Choroid plexus epithelial cell (primary cell): ENCODE measurements around the gene SIGLEC8.
"Not testable (repeated sequence)": the region's sequence is repeated elsewhere in the genome, so short reads cannot be mapped to it uniquely, and the experiment has no call there.

Experiments
- DNase-seq: peaks from one replicate; pipeline ENCODE4 v3.0.0-alpha.2; 2010; ENCODE audit warnings: low read depth
- H3K4me3 ChIP-seq: 2 replicates; pipeline ENCODE4 v1.5.1; 2011; ENCODE audit warnings: low read depth, mild to moderate bottlenecking, control low read depth, low read length, moderate library complexity
- CTCF ChIP-seq: conservative IDR thresholded peaks from 2 replicates; pipeline ENCODE4 v1.5.1; 2011; ENCODE audit warnings: low read depth, mild to moderate bottlenecking, control low read depth, inconsistent platforms, low read length, moderate library complexity

The SIGLEC8 gene

DNA sequence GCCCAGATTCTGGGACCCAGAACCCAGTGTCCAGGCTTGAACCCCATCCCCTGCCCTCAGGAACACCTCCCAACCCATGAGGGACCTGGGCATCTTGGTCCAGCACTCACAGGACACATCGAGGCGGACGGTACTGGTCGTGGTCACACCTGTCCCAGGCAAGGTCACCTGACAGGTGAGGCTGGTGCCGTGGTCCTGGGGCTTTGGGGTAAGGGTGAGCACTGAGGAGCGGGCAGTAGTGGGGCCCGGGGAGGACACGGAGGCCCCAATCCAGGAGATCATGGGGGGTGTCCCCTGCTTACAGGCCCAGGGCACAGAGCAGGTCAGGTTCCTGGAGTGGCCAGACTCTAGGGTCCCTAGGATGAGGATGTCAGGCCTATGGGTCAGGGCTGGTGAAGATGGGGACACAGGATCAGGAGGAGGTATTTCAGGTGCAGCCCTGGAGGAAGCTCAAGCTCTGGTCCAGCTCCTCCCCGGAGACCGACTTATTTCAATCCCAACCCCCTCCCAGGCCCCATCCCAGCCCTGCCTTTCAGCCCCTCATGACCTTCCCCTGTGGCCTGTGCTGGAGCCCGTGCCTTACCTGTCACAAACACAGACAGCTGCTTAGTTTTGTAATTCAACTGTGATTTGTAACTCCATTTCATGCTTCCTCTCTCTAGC is 772 bp downstream of the SIGLEC8 start:
- no peak for TF ChIP-seq CTCF
- DNase-seq: no peak
- no peak overlapping the region for H3K4me3 ChIP-seq

- no peak overlapping the region for H3K4me3 ChIP-seq
- DNase-seq: no peak
- no peak for TF ChIP-seq CTCF
Measured at GRCh38 chr19:51456541-51457290, 1.5 kb downstream of the SIGLEC8 start.

DNA sequence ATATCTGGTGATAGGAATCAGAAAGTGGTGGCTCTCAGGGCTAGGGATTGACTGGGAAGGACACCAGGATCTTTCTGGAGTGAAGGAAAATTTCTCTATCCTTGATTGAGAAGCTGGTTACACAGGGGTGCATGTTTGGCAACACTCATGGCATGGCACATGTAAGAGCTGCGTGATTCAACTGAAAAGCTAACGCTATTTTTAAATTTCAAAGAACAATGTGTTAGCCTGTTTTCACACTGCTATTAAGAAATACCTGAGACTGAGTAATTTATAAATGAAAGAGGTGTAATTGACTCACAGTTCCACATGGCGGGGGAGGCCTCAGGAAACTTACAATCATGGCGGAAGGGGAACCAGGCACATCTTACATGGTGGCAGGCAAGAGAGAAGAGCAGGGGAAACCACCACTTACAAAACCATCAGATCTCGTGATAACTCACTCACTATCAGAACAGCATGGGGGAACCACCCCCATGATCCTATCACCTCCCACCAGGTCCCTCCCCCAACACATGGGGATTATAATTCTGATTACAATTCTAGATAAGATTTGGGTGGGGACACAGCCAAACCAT is 7.4 kb downstream of the SIGLEC8 start:
- no peak for DNase-seq
- TF ChIP-seq CTCF: no peak
- H3K4me3 ChIP-seq: no peak overlapping the region

GRCh38 chr19:51448411-51449016 is 9.7 kb downstream of the SIGLEC8 start:
- no peak for DNase-seq
- TF ChIP-seq CTCF: no peak
- no peak overlapping the region for H3K4me3 ChIP-seq

DNA sequence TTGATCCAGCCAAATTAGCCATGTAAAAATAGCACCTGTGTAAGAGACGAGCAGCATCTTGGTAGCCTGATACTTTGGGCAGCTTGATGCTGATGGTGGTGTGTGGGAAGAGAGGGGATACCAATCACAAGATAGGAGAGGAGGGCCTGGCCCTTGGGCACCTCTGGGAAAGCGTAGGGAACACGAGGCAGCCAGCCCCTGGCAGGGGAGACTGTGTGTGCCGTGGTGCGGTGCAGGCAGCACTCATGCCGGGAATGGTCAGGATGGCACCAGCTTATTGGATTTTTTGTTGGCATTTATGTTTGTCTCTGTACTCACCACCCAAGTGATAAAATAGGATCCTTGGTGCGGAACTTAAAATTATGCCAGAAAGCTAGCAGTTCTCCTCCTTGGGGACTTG is 10.2 kb downstream of the SIGLEC8 start:
- DNase-seq: no peak
- no peak overlapping the region for H3K4me3 ChIP-seq
- TF ChIP-seq CTCF: no peak

GRCh38 chr19:51447510-51447909 is 10.7 kb downstream of the SIGLEC8 start:
- not testable (repeated sequence) for DNase-seq, H3K4me3 ChIP-seq

DNA sequence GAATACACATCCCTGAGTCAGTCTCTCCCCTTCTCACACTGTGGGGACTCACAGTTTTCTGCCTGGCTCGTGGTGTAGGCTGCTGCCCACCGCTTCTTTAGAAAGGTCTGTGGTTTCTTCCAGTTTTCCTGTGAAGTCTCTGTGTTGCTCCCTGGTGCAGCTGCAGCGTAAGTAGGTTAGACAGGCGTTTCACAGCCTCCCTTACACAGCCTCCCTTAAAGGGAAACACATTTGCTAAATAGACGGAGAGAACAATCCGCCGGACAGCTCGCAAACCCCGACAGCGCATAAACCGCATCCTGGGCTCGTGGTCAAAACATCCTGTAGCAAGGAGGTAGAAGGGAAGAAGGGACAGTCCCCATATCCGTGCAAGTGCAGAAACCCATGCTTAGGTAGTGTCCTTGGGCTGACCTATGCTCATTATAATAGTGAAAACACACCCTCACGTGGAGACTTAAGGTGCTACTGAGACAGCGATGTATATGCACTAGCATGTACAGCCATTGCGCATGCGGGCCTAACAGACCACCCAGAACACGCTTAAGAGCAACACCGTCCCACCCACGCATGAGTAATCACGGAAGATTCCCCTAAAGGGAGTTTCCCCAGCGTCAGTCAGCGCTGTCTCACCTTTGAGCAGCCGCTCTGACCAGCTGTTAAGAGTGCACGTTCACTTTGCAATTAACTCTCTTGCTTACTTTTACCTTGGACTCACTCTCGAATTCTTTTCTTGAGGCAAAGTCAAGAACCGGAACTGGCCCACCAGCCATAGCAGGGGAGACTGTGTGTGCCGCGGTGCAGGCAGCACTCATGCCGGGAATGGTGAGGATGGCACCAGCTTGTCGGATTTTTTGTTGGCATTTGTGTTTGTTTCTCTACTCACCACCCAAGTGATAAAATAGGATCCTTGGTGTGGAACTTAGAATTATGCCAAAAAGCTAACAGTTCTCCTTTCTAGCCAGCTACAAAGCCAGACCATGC is 16.6 kb downstream of the SIGLEC8 start:
- no peak for TF ChIP-seq CTCF
- H3K4me3 ChIP-seq: no peak overlapping the region
- DNase-seq: no peak
